IMR-90 (cell line): Measurements from ENCODE around the gene PTPRQ. TPM values are rescaled to one million over a fixed set of nuclear protein-coding genes. Genes with fewer than 3 reads are reported as not detected.

ENCODE experiments used
- ATAC-seq: fragments of 200-7000 bp; cut with Tn5 transposase; 2 replicates; pipeline ENCODE4 v1.9.1; 2020; ENCODE audit warnings: low read depth, mild to moderate bottlenecking, moderate library complexity
- BruUV-seq: library from RNA; stranded (reverse); fragments of 400-500 nt; replicated peaks from 2 replicates; lab custom pipeline; 2021; lab: Mats Ljungman, UMichigan
- CTCF ChIA-PET: fragments of 300-600 bp; formaldehyde crosslinking; extraction: SDS; loops from one replicate; lab custom pipeline; 2021; ENCODE audit warnings: antibody characterized with exemption; lab: Yijun Ruan, JAX
- POLR2A ChIA-PET: fragments of 300-600 bp; sonication (Branson Sonifier 250); formaldehyde crosslinking; loops from one replicate; lab custom pipeline; 2022; ENCODE audit warnings: antibody characterized with exemption; ENCODE audit not compliant: unreplicated experiment; lab: Charles Lee
- DNase-seq: peaks from one replicate; pipeline ENCODE4 v3.0.0; 2013
- H2AFZ ChIP-seq: replicated peaks from 2 replicates; pipeline ENCODE3; 2013; ENCODE audit warnings: low read length, mild to moderate bottlenecking; ENCODE audit not compliant: poor library complexity
- H2AK5ac ChIP-seq: 2 replicates; pipeline ENCODE4 v1.6.1; 2013; ENCODE audit warnings: low read depth, low read length, inconsistent platforms
- H2AK9ac ChIP-seq: replicated peaks from 2 replicates; pipeline ENCODE3; 2013; ENCODE audit warnings: mild to moderate bottlenecking, low read depth, low read length, moderate library complexity; ENCODE audit not compliant: poor library complexity
- H2BK120ac ChIP-seq: 2 replicates; pipeline ENCODE4 v1.6.1; 2013; ENCODE audit warnings: low read depth, low read length, inconsistent platforms
- H2BK15ac ChIP-seq: 3 replicates; pipeline ENCODE4 v1.6.1; 2013; ENCODE audit warnings: low read depth, low read length, inconsistent platforms
- H2BK20ac ChIP-seq: 2 replicates; pipeline ENCODE4 v1.6.1; 2013; ENCODE audit warnings: low read depth, mild to moderate bottlenecking, inconsistent platforms, low read length, moderate library complexity
- H2BK5ac ChIP-seq: 2 replicates; pipeline ENCODE4 v1.6.1; 2013; ENCODE audit warnings: mild to moderate bottlenecking, low read depth, low read length, inconsistent platforms; ENCODE audit not compliant: poor library complexity, severe bottlenecking
- H3K14ac ChIP-seq: replicated peaks from 2 replicates; pipeline ENCODE4 v1.6.1; 2013; ENCODE audit warnings: low read depth, low read length, inconsistent platforms
- H3K18ac ChIP-seq: 2 replicates; pipeline ENCODE4 v1.6.1; 2013; ENCODE audit warnings: low read depth, low read length, control low read depth
- H3K23ac ChIP-seq: 2 replicates; pipeline ENCODE4 v1.6.1; 2013; ENCODE audit warnings: low read depth, low read length, inconsistent platforms
- H3K27ac ChIP-seq: 2 replicates; pipeline ENCODE4 v1.5.1; 2013; ENCODE audit warnings: mild to moderate bottlenecking, control low read depth, low read length; ENCODE audit not compliant: insufficient read depth
- H3K27me3 ChIP-seq: 2 replicates; pipeline ENCODE4 v1.6.1; 2013; ENCODE audit warnings: low read length; ENCODE audit not compliant: control insufficient read depth, insufficient read depth
- H3K36me3 ChIP-seq: 2 replicates; pipeline ENCODE4 v1.6.1; 2013; ENCODE audit warnings: low read length, mixed read lengths; ENCODE audit not compliant: control insufficient read depth, insufficient read depth
- H3K4ac ChIP-seq: 2 replicates; pipeline ENCODE4 v1.6.1; 2013; ENCODE audit warnings: low read depth, low read length, inconsistent platforms
- H3K4me1 ChIP-seq: 2 replicates; pipeline ENCODE4 v1.6.1; 2013; ENCODE audit warnings: low read length, mixed read lengths; ENCODE audit not compliant: control insufficient read depth, insufficient read depth
- H3K4me2 ChIP-seq: 2 replicates; pipeline ENCODE4 v1.6.1; 2013; ENCODE audit warnings: low read depth, mild to moderate bottlenecking, control low read depth, low read length, moderate library complexity
- H3K4me3 ChIP-seq: 2 replicates; pipeline ENCODE4 v1.5.1; 2013; ENCODE audit warnings: low read depth, mild to moderate bottlenecking, control low read depth, low read length, moderate library complexity; ENCODE audit not compliant: insufficient read depth
- H3K56ac ChIP-seq: 2 replicates; pipeline ENCODE4 v1.6.1; 2013; ENCODE audit warnings: low read length, inconsistent platforms; ENCODE audit not compliant: insufficient read depth; ENCODE audit errors: extremely low read depth
- H3K79me1 ChIP-seq, 2 experiments: 2 replicates each; pipeline ENCODE4 v1.6.1; 2013; ENCODE audit warnings: low read length in 2 of 2, inconsistent platforms in 1 of 2, low read depth in 1 of 2
- H3K9ac ChIP-seq: 2 replicates; pipeline ENCODE4 v1.6.1; 2013; ENCODE audit warnings: low read depth, low read length, control low read depth
- H3K9me1 ChIP-seq: 2 replicates; pipeline ENCODE4 v1.6.1; 2013; ENCODE audit warnings: low read length, inconsistent platforms; ENCODE audit not compliant: insufficient read depth
- H3K9me3 ChIP-seq: 2 replicates; pipeline ENCODE4 v1.6.1; 2013; ENCODE audit warnings: low read length; ENCODE audit not compliant: control insufficient read depth, insufficient read depth
- H4K20me1 ChIP-seq: 2 replicates; pipeline ENCODE4 v1.6.1; 2013; ENCODE audit warnings: low read length, inconsistent platforms; ENCODE audit not compliant: insufficient read depth
- H4K5ac ChIP-seq: 2 replicates; pipeline ENCODE4 v1.6.1; 2013; ENCODE audit warnings: mild to moderate bottlenecking, low read depth, low read length, control low read depth
- H4K8ac ChIP-seq, 2 experiments: 2 replicates each; pipeline ENCODE4 v1.6.1; 2013; ENCODE audit warnings: low read depth in 2 of 2, low read length in 2 of 2, control low read depth in 1 of 2, inconsistent platforms in 1 of 2
- H4K91ac ChIP-seq: 2 replicates; pipeline ENCODE4 v1.6.1; 2013; ENCODE audit warnings: low read depth, low read length, inconsistent platforms; ENCODE audit not compliant: insufficient read depth
- BHLHE40 ChIP-seq: fragments of 150-350 bp; IDR thresholded peaks from 2 replicates; pipeline ENCODE4 v1.6.1; 2016; ENCODE audit warnings: mild to moderate bottlenecking, low read depth, low read length
- CEBPB ChIP-seq: IDR thresholded peaks from 2 replicates; pipeline ENCODE4 v1.6.1; 2012; ENCODE audit warnings: low read depth, low read length, improper control_type of control experiment
- CHD1 ChIP-seq: IDR thresholded peaks from 2 replicates; pipeline ENCODE4 v1.6.1; 2012; ENCODE audit warnings: low read depth, low read length, improper control_type of control experiment
- FOS ChIP-seq: fragments of 150-350 bp; IDR thresholded peaks from 2 replicates; pipeline ENCODE4 v1.6.1; 2016; ENCODE audit warnings: low read depth, low read length
- MAFK ChIP-seq: IDR thresholded peaks from 2 replicates; pipeline ENCODE4 v1.6.1; 2012; ENCODE audit warnings: low read depth, low read length, improper control_type of control experiment
- MXI1 ChIP-seq: IDR thresholded peaks from 2 replicates; pipeline ENCODE4 v1.6.1; 2012; ENCODE audit warnings: low read depth, mild to moderate bottlenecking, low read length, moderate library complexity, borderline replicate concordance
- RCOR1 ChIP-seq: IDR thresholded peaks from 2 replicates; pipeline ENCODE4 v1.6.1; 2012; ENCODE audit warnings: mild to moderate bottlenecking, low read length, improper control_type of control experiment; ENCODE audit not compliant: insufficient replicate concordance
- RFX5 ChIP-seq: IDR thresholded peaks from 2 replicates; pipeline ENCODE4 v1.8.0; 2012; ENCODE audit warnings: low read depth, mild to moderate bottlenecking, low read length, moderate library complexity
- SMC3 ChIP-seq: fragments of 150-350 bp; IDR thresholded peaks from 2 replicates; pipeline ENCODE4 v1.6.1; 2016; ENCODE audit warnings: low read depth, mild to moderate bottlenecking, antibody characterized with exemption, low read length, moderate library complexity
- WGBS, 2 experiments: methylation state at CpG; one replicate each; pipeline versions ENCODE4 v1.1.5 to v1.1.7; 2013; ENCODE audit warnings: missing lambda C conversion rate in 2 of 2; ENCODE audit not compliant: insufficient read length in 1 of 2; ENCODE audit errors: extremely low coverage in 2 of 2; 5-methylcytosine and 5-hydroxymethylcytosine counted together
- dilution Hi-C: fragments of 300-500 bp; cut with HindIII; formaldehyde crosslinking; loops from one replicate; pipeline ENCODE4 v1.14.3; 2018; ENCODE audit warnings: low sequenced_read_pairs; ENCODE audit not compliant: unreplicated experiment
- in situ Hi-C: fragments of 300-500 bp; cut with MboI; formaldehyde crosslinking; loops from 3 replicates; pipeline ENCODE4 v1.14.3; 2019; ENCODE audit warnings: low sequenced_read_pairs, inconsistent platforms, mixed read lengths
- intact Hi-C: fragments of 100-400 bp; cut with micrococcal nuclease; formaldehyde crosslinking; loops from 2 replicates; pipeline ENCODE4 v1.10.0; 2022
- polyA plus RNA-seq, 3 experiments: library from polyadenylated mRNA; depleted of rRNA; stranded (reverse); fragments of >200 nt; gene quantifications; 2 replicates each; pipeline ENCODE4 v1.2.3, GENCODE V29; 2012; ENCODE audit warnings: low replicate concordance in 1 of 3
- total RNA-seq: library from RNA; depleted of rRNA; stranded (reverse); fragments of >200 nt; gene quantifications from 2 replicates; pipeline ENCODE4 v1.2.3, GENCODE V29; 2012
- TF ChIP-seq, protein P1 (sequence below): fragments of 150-350 bp; IDR thresholded peaks from 2 replicates; pipeline ENCODE4 v1.6.1; 2017; ENCODE audit warnings: mild to moderate bottlenecking, antibody characterized with exemption, low read length, low read depth
- TF ChIP-seq, protein P2 (sequence below): conservative IDR thresholded peaks from 2 replicates; pipeline ENCODE4 v1.5.1; 2012; ENCODE audit warnings: mild to moderate bottlenecking, low read depth, low read length, improper control_type of control experiment
- TF ChIP-seq, protein P3 (sequence below): fragments of 150-350 bp; IDR thresholded peaks from 2 replicates; pipeline ENCODE4 v1.6.1; 2016; ENCODE audit warnings: low read depth, mild to moderate bottlenecking, low read length, moderate library complexity, borderline replicate concordance

The PTPRQ gene
- total and polyA plus RNA-seq, 2 of the 4 experiments (the other 2 are of a cell fraction) = 0.96 to 1.4 TPM

DNA sequence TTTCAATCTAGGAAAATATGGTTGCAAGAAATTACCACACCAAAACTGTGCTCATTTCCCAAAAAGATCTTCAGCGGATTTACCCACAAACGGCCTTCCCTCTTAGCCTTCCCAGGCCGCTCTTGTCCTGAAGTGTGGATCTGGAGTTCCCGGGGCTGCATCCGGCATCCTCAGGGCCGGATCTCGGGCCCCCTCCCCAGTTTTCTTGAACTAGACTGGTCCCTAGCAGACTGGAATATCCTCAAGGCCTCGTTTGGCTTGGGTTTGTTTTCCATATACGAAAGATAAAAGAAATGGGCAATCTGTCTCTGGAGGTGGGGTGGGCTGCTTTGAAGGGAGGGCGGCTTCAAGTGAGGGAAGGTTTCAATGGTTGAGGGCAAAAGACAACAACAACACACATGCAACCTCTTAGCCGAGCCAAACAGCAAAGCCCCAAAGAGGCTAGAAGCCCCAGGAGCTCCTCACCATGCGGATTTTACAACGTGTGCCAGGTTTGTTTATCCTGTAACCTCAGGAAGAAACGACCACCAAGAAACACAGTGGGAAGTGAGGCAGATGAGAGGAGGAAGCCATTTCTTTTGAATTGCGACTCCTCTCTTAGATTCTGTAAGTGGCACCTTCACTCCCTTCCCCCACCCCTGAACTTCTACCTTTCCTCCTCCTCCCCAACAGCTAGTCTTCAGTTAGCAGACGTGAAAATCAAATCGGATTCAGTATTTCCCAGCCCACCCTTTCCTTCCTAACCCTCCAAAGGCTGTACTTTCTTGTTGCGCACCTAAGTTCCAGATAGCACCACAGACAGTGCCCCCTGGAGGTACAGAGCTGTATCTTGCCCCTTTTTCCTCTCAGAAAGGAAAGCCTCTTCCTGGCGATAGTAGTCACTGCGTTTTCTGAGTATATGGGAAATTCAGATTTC lies 266.0 kb downstream of the PTPRQ start:
- Histone ChIP-seq H4K5ac (no peak overlapping the region), H2BK120ac (no peak overlapping the region), H3K79me1 (no peaks in the 10 kb centered on the region), H3K56ac (no peak overlapping the region), H2AFZ (no peak overlapping the region), H3K23ac (no peak overlapping the region), H3K4me1 (no peaks in the 10 kb centered on the region), H3K9me3 (no peaks in the 10 kb centered on the region), H3K14ac (no peak overlapping the region), H4K91ac (no peak overlapping the region), H2AK5ac (no peak overlapping the region), H3K9ac (no peak overlapping the region), H3K18ac (no peak overlapping the region), H3K27me3 (no peaks in the 10 kb centered on the region), H2BK15ac (no peak overlapping the region), H3K9me1 (no peaks in the 10 kb centered on the region), H2AK9ac (no peak overlapping the region), H3K27ac (no peak overlapping the region), H4K20me1 (no peaks in the 10 kb centered on the region), H3K4ac (no peak overlapping the region), H3K36me3 (no peaks in the 10 kb centered on the region), H3K4me3 (no peak overlapping the region), H3K4me2 (no peak overlapping the region), H4K8ac (no peak overlapping the region), H2BK20ac (no peak overlapping the region), H2BK5ac (no peak overlapping the region)
- DNase-seq (no peak), ATAC-seq (no peak)
- intact Hi-C loops (no loop called here), in situ Hi-C loops (no loop called here), dilution Hi-C loops (no loop called here)
- no peak for TF ChIP-seq CEBPB
- no peak for TF ChIP-seq RFX5
- no peak for TF ChIP-seq MXI1
- no peak for TF ChIP-seq MAFK
- TF ChIP-seq CHD1 = no peak
- no peak for TF ChIP-seq FOS
- no peak for TF ChIP-seq BHLHE40
- TF ChIP-seq, protein P1, sequence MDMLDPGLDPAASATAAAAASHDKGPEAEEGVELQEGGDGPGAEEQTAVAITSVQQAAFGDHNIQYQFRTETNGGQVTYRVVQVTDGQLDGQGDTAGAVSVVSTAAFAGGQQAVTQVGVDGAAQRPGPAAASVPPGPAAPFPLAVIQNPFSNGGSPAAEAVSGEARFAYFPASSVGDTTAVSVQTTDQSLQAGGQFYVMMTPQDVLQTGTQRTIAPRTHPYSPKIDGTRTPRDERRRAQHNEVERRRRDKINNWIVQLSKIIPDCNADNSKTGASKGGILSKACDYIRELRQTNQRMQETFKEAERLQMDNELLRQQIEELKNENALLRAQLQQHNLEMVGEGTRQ = no peak
- TF ChIP-seq RCOR1 = no peak
- no peak for TF ChIP-seq SMC3
- TF ChIP-seq, protein P2, sequence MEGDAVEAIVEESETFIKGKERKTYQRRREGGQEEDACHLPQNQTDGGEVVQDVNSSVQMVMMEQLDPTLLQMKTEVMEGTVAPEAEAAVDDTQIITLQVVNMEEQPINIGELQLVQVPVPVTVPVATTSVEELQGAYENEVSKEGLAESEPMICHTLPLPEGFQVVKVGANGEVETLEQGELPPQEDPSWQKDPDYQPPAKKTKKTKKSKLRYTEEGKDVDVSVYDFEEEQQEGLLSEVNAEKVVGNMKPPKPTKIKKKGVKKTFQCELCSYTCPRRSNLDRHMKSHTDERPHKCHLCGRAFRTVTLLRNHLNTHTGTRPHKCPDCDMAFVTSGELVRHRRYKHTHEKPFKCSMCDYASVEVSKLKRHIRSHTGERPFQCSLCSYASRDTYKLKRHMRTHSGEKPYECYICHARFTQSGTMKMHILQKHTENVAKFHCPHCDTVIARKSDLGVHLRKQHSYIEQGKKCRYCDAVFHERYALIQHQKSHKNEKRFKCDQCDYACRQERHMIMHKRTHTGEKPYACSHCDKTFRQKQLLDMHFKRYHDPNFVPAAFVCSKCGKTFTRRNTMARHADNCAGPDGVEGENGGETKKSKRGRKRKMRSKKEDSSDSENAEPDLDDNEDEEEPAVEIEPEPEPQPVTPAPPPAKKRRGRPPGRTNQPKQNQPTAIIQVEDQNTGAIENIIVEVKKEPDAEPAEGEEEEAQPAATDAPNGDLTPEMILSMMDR = no peak
- TF ChIP-seq, protein P3, sequence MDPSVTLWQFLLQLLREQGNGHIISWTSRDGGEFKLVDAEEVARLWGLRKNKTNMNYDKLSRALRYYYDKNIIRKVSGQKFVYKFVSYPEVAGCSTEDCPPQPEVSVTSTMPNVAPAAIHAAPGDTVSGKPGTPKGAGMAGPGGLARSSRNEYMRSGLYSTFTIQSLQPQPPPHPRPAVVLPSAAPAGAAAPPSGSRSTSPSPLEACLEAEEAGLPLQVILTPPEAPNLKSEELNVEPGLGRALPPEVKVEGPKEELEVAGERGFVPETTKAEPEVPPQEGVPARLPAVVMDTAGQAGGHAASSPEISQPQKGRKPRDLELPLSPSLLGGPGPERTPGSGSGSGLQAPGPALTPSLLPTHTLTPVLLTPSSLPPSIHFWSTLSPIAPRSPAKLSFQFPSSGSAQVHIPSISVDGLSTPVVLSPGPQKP = no peak
- CTCF ChIA-PET = no interaction called here
- POLR2A ChIA-PET = no interaction called here
- 93% methylated on average over 3 of the region's 20 CpGs; no CpG with 5 or more reads in 1 of the 2 experiments for whole genome bisulfite sequencing, 2 experiments
- no TSS peak for BruUV-seq
